ENCODE measurements around the gene CHADL.
A peak's percentile ranks its signal among the peaks of the same experiment; 100 is the strongest.
"Not testable (repeated sequence)": the region's sequence is repeated elsewhere in the genome, so short reads cannot be mapped to it uniquely, and the experiment has no call there.

The CHADL gene

DNA sequence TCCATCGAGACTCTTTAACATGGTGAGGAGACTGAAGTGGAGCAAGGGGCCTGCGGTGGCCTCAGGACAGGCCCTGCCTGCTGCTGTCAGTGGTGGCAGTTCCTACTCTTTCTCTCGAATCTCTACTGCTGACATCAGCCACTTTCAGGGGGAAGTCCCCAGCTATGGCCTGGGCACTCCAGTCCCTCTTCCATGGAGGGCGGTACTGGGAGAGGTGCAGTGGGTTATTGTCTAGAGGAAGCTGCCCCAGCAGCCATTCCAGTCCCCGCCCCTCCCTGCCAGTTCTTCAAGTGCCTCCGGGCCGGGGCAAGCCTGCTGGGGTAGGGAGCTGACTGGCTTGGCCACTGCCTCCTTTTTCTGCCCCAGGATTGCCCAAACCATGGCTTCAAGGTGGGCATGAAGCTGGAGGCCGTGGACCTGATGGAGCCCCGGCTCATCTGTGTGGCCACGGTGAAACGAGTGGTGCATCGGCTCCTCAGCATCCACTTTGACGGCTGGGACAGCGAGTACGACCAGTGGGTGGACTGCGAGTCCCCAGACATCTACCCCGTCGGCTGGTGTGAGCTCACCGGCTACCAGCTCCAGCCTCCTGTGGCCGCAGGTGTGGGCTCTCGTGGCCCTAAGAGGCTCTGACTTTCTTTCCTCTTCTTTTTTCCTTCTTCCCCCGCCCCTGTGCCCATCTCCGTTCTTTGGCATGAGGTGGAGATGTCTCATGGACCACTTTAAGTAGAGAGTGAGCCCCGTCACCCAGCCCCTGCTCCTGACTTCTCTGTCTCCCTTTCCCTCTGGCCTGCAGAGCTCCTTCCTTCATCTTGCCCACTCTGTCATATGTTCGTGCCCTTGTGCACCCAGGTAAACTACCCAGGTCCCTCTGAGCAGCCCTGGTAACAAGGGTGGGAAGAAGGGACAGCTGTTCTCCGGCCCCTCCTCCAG is 13.7 kb downstream of the CHADL start:
- no peak for DNase-seq

- no peak for DNase-seq
Observed at GRCh38 chr22:41223535-41223934, 17.2 kb downstream of the CHADL start.

DNA sequence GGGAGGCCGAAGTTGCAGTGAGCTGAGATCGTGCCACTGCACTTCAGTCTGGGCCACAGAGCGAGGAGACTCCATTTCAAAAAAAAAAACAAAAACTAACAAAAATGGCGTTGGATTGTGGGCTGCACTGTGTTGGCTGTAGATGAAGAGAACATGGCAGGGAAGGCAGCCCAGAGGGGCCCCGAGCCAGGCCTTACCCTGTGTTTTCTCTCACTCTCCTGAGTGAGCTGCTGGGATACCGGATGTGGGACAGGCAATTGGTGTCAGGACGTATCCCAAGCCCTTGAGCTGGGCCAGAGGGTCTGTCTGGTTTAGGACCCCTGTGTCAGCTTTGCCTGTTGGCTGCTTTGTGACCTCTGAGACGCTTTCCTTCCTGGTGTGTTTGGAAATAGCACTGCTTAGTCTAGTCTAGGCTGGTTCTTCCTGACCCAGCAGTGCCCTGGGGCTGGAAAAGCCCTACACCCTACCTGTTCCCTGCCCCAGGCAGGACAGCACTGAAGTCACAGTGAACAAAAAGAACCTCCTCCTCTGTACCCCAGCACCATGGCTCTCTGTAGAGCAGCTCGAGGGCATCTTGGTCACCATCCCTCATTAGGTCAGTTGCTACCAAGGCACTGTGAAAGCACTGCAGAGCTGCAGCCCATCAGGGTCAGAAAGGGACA is 17.8 kb downstream of the CHADL start:
- DNase-seq: no peak

GRCh38 chr22:41217553-41218157 is 23.1 kb downstream of the CHADL start:
- peak; percentile 64 for DNase-seq

- peak; percentile 57 for DNase-seq
Observed at GRCh38 chr22:41216984-41217383, 23.7 kb downstream of the CHADL start.

DNA sequence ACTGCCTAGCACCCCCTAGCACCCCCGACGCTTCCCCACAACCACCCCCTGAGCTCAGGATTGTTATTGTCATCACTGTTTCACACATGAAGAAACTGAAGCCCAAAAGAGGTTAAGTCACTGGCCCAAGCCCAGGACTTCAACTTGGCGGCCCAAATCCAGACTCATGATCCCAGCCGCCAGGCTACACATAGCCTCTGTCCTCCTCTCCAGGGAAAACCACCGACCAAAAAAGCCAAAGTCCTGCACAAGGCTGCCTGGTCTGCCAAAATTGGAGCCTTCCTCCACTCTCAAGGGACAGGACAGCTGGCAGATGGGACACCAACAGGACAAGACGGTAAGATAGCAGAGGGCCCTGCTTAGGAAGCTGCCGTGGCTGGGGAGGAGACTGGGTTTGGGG is 24.8 kb downstream of the CHADL start:
- no peak for DNase-seq

DNA sequence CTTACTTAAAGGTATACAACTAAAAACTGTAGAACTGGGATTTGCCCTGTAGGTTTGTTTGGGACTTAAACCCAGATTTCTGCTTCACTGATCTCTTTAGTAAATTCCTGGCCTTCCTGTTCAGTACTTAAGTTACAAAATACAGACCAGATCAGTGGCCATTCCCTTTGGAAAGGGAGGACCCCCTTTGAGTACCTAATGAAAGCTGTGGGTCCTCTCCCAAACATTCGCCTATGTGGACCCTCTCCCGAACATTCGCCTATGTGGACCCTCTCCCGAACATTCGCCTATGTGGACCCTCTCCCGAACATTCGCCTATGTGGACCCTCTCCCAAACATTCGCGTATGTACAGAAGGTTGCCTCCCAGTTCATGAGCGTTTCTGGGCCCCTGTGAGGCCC is 25.3 kb downstream of the CHADL start:
- DNase-seq: no peak

GRCh38 chr22:41206719-41207118 is 34.0 kb downstream of the CHADL start:
- no peak for DNase-seq

- peak; percentile 96 for DNase-seq
Observed at GRCh38 chr22:41204992-41205900, 35.5 kb downstream of the CHADL start, which contains the start of gene L3MBTL2. L3MBTL2 (plus strand) TSS chr22:41205312; CDS start chr22:41205363, 51 bp downstream.

DNA sequence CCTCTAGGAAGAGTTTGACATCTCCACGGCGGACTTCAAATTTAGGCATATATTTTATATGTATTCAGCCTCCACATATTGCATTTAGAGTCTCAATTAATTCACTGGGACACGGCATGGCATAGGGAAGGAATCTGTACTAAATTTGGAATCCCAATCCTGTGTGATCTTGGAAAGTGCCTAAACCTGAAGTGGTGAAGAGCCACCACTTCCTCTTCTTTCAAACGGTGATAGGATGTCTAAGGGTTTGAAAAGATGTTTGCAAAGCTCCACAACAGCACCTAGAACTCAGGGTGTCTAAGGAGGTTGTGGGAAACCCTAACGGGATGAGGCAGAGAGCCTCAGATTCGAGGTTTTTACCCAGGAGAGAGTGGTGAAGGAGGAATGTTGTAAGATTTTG is 36.7 kb downstream of the CHADL start:
- DNase-seq: no peak

- no peak for DNase-seq
Observed at GRCh38 chr22:41203118-41203517, 37.6 kb downstream of the CHADL start.

DNA sequence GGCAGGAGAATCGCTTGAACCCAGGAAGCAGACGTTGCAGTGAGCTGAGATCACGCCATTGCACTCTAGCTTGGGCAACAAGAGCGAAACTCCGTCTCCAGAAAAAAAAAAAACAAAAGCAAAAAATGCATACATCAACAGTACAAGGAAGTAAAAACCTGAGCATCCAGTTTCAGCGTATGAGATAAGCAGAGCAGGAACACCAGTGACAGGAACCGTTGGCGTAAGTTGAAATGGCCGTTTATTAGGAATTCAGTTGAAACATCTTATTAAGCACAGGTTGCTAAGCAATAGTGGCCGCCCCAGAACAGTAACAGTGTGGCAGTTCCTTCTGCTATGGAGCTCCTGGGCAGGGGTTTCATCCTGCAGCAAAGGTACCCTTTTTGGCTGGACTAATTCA is 39.6 kb downstream of the CHADL start:
- no peak for DNase-seq

- DNase-seq: no peak
Observed at GRCh38 chr22:41198027-41198580, 42.6 kb downstream of the CHADL start.

GRCh38 chr22:41197038-41197972 is 43.4 kb downstream of the CHADL start:
- peak; percentile 59 for DNase-seq

DNA sequence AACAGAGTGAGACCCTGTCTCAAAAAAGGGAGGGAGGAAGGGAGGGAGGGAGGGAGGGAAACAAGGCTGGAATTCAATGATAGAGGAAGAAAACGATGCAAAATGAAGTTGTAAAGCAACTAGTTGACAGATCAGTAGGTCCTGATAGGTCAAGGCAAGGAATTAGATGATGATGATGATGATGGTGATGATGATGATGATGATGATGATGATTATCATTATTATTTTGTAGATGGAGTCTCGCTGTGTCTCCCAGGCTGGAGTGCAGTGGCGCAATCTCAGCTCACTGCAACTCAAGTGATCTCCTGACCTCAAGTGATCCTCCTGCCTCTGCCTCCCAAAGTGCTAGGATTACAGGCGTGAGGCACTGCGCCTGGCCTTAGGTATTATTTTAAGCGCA is 46.9 kb downstream of the CHADL start:
- no peak for DNase-seq

GRCh38 chr22:41191467-41191866 is 49.3 kb downstream of the CHADL start:
- no peak for DNase-seq

DNA sequence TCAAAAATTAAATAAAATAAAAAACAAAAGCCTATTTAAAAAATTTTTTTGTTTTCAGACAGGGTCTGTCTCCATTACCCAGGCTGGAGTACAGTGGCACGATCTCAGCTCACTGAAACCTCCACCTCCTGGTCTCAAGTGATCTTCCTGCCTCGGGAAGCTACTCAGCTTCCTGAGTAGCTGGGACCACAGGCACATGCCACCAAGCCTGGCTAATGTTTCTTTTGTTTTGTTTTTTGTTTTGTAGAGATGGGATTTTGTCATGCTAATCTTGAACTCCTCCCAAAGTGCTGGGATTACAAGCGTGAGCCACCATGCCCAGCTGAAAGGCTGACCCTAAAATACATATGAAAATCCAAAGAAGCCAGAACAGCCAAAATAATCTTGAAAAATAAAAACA is 56.1 kb downstream of the CHADL start:
- DNase-seq: no peak

GRCh38 chr22:41181349-41182241 is 59.1 kb downstream of the CHADL start:
- DNase-seq: peak; percentile 59

DNA sequence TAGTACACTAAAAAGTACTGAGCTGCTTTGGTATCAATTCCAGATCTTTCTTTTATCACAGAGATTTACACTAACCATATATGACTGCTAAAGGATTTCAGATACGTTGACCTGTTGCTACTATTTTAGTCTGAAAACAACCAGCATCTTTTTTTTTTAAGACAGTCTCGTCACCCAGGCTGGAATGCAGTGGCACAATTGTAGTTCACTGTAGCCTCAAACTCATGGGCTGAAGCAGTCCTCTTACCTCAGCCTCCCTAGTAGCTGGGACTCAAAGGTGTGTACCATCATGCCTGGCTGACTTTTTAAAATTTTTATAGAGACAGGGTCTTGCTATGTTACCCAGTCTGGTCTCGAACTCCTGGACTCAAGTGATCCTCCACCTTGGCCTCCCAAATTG is 59.8 kb downstream of the CHADL start:
- DNase-seq: no peak

DNA sequence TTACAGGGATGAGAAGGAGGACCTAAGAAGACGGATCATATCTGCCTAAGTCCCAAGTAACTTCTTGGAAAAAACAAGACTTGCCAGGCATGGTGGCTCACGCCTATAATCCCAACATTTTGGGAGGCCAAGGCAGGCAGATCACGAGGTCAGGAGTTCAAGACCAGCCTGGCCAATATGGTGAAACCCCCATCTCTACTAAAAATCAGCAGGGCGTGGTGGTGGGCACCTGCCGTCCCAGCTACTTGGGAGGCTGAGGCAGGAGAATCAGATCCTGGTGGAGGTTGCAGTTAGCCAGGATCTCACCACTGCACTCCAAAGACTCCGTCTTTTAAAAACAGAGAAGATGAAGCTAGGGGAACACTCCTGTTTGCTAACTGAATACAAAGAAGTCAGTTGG is 60.4 kb downstream of the CHADL start:
- DNase-seq: not testable (repeated sequence)
